Right hindlimb (tissue), 1 donor: Measurements from ENCODE around the gene GPR179.
A peak's percentile ranks its signal among the peaks of the same experiment; 100 is the strongest.

Source experiments
- DNase-seq: peaks from one replicate; pipeline ENCODE4 v3.0.0-alpha.2; 2018

GPR179 gene

GRCh38 chr17:38343608-38344419 lies at the start of gene GPR179:
GPR179 (minus strand) TSS chr17:38343956; CDS start chr17:38343789, 167 bp downstream.
- no peak for DNase-seq

GRCh38 chr17:38379448-38379847 lies 35.7 kb upstream of the GPR179 start:
- no peak for DNase-seq

GRCh38 chr17:38369124-38369886 lies 25.5 kb upstream of the GPR179 start:
- DNase-seq: no peak

GRCh38 chr17:38364741-38365140 lies 21.0 kb upstream of the GPR179 start:
- no peak for DNase-seq

- DNase-seq: no peak
Measured at GRCh38 chr17:38363016-38363415, 19.3 kb upstream of the GPR179 start.

- DNase-seq: no peak
Measured at GRCh38 chr17:38361694-38362465, 18.1 kb upstream of the GPR179 start.

GRCh38 chr17:38358586-38359513 lies 15.1 kb upstream of the GPR179 start:
- no peak for DNase-seq

GRCh38 chr17:38357486-38358123 lies 13.8 kb upstream of the GPR179 start:
- DNase-seq: peak; percentile 55

GRCh38 chr17:38355251-38355650 lies 11.5 kb upstream of the GPR179 start:
- DNase-seq: no peak

- no peak for DNase-seq
Measured at GRCh38 chr17:38354466-38354865, 10.7 kb upstream of the GPR179 start.

GRCh38 chr17:38353668-38354067 lies 9.9 kb upstream of the GPR179 start:
- DNase-seq: no peak

- no peak for DNase-seq
Measured at GRCh38 chr17:38353086-38353604, 9.4 kb upstream of the GPR179 start.

- DNase-seq: peak; percentile 50
Measured at GRCh38 chr17:38352245-38353085, 8.7 kb upstream of the GPR179 start.

GRCh38 chr17:38351412-38352222 lies 7.9 kb upstream of the GPR179 start, which contains the start of gene SOCS7:
SOCS7 (plus strand) TSS chr17:38351844; CDS start chr17:38352053, 209 bp downstream.
- DNase-seq: peak; percentile 95

- DNase-seq: no peak
Measured at GRCh38 chr17:38350035-38350434, 6.3 kb upstream of the GPR179 start.

- DNase-seq: peak; percentile 90
Measured at GRCh38 chr17:38349097-38349730, 5.5 kb upstream of the GPR179 start.

GRCh38 chr17:38345743-38346142 lies 2.0 kb upstream of the GPR179 start:
- DNase-seq: no peak

- DNase-seq: no peak
Measured at GRCh38 chr17:38344420-38344745, 627 bp upstream of the GPR179 start.
